GM10248 (cell line): ENCODE measurements around the gene TNFRSF8.

Source experiments
- CTCF ChIA-PET: fragments of 300-600 bp; sonication (Branson Sonifier 250); formaldehyde crosslinking; extraction: SDS; loops from one replicate; lab custom pipeline; 2021; ENCODE audit warnings: antibody characterized with exemption; lab: Yijun Ruan, JAX
- POLR2A ChIA-PET: fragments of 350-650 bp; sonication (Branson Sonifier 250); formaldehyde crosslinking; extraction: SDS; loops from one replicate; lab custom pipeline; 2020; ENCODE audit warnings: antibody characterized with exemption; lab: Yijun Ruan, JAX
- DNase-seq: peaks from one replicate; pipeline ENCODE4 v3.0.0; 2012; ENCODE audit errors: extremely low spot score
- TF ChIP-seq, protein P1 (sequence below): IDR thresholded peaks from 2 replicates; pipeline ENCODE4 v1.5.1; 2012; ENCODE audit warnings: mild to moderate bottlenecking, low read depth; ENCODE audit errors: extremely low read depth, missing control alignments, control extremely low read depth

TNFRSF8 gene

DNA sequence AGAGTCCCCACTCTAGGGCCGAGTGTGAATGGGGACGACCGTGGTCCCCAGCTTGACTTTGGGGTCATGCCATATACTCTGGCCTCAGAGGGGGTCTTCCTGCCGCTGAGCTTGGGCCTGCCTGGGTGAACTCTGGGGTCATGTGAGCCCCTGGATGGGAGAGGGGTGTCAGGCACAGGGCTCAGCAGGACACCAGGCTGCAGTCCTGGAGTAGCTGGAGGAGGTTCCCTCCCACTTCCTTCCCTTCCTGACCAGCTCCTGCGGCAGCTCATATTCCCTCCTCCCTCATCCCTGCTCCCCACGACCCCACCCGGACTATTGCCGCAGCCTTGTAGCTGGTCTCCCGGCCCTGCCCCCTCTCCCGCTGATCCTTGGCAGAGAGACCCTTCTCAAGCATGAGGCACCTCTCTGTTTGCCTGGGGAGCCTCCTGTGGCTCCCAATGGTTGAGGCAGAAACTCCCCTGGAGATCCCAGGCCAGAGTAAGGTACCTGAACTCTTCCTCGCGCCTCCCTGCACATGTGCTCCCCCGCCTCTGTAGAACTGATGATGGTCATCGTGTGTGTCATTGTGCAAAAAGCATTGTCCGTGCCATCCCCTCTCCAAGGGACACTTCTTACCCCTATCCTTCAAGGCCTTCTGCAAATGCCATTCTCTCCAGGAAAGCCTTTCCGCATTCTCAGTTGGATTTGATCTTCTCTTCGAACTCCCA lies 105.5 kb downstream of the TNFRSF8 start:
- ChIA-PET CTCF (interaction anchor here (1.2 to 2.5 kb wide), 3 partner anchors 16 to 44 kb away, joined by 3 to 8 read pairs (median 4); no protein-coding TSS in a partner anchor), POLR2A (interaction anchor here (0.9 kb wide), 1 partner anchor 14 kb away, joined by 4 read pairs; no protein-coding TSS in a partner anchor)

DNA sequence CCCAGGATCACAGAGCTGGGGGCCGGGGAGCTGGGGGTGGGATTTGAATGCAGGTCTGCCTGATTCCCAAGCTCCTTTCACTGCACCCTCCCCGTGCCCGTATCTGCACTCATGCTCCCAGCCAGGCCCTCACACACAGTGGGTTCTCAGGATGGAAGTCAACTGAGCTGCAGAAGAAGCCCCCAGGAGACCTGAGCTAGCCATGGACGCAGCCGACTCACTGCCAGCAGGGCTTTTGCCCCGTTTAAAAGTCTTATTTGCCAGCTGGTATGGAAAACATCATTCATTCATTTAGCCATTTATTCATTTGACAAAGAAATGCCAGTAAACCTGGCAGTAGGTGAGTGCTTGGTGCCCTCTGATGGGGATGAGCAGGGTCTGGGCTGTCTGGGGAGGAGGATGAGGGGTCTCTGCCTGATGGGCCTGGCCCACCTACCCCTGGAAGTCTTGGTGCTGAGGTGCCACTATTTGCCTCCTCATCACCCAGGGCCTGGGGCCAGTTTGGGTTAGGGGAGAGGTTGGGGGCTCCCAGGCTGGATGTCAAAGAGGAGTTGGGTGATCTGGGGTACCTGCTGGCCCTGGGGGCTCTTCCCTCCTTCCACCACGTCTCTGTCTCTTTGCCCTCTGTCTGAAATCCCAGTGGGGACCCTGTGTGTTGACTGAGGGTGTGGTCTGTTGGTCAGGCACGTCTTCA lies 106.5 kb downstream of the TNFRSF8 start:
- TF ChIP-seq, protein P1, sequence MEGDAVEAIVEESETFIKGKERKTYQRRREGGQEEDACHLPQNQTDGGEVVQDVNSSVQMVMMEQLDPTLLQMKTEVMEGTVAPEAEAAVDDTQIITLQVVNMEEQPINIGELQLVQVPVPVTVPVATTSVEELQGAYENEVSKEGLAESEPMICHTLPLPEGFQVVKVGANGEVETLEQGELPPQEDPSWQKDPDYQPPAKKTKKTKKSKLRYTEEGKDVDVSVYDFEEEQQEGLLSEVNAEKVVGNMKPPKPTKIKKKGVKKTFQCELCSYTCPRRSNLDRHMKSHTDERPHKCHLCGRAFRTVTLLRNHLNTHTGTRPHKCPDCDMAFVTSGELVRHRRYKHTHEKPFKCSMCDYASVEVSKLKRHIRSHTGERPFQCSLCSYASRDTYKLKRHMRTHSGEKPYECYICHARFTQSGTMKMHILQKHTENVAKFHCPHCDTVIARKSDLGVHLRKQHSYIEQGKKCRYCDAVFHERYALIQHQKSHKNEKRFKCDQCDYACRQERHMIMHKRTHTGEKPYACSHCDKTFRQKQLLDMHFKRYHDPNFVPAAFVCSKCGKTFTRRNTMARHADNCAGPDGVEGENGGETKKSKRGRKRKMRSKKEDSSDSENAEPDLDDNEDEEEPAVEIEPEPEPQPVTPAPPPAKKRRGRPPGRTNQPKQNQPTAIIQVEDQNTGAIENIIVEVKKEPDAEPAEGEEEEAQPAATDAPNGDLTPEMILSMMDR, result no peak
- ChIA-PET POLR2A (interaction anchor here (0.9 to 1.2 kb wide), 2 partner anchors 13 to 37 kb away, joined by 3 to 4 read pairs; no protein-coding TSS in a partner anchor), CTCF (interaction anchor here (1.1 to 2.5 kb wide), 3 partner anchors 17 to 45 kb away, joined by 3 to 8 read pairs (median 4); no protein-coding TSS in a partner anchor)
- DNase-seq, result no peak

More for the DNA sequence above, 105.5 kb downstream of the TNFRSF8 start:
- DNase-seq, result no peak
- TF ChIP-seq, protein P1, result no peak

DNA sequence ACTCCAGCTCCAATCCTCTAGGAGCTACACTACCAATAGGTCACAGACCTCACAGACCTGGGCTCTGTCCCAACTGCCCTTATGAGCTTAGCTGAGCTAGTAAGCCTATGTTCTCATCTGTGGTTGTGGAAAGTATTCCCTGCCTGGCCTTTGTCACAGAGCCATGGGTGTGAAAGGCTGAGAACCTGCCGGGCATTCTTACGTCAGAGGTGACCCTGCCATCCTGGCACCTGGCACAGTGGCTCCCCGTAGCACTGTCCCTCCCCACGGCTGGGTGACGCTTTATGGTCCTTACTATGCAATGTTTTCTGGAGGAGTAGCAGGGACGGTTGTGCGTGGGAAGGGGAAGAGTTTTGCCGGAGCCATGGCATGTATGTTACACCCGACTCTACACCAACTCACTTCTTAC lies 107.2 kb downstream of the TNFRSF8 start:
- DNase-seq, result no peak
- ChIA-PET CTCF (interaction anchor here (1.1 to 2.5 kb wide), 2 partner anchors 35 to 46 kb away, joined by 3 to 8 read pairs; no protein-coding TSS in a partner anchor), POLR2A (interaction anchor here (1.2 kb wide), 1 partner anchor 37 kb away, joined by 3 read pairs; no protein-coding TSS in a partner anchor)
- TF ChIP-seq, protein P1, result no peak

DNA sequence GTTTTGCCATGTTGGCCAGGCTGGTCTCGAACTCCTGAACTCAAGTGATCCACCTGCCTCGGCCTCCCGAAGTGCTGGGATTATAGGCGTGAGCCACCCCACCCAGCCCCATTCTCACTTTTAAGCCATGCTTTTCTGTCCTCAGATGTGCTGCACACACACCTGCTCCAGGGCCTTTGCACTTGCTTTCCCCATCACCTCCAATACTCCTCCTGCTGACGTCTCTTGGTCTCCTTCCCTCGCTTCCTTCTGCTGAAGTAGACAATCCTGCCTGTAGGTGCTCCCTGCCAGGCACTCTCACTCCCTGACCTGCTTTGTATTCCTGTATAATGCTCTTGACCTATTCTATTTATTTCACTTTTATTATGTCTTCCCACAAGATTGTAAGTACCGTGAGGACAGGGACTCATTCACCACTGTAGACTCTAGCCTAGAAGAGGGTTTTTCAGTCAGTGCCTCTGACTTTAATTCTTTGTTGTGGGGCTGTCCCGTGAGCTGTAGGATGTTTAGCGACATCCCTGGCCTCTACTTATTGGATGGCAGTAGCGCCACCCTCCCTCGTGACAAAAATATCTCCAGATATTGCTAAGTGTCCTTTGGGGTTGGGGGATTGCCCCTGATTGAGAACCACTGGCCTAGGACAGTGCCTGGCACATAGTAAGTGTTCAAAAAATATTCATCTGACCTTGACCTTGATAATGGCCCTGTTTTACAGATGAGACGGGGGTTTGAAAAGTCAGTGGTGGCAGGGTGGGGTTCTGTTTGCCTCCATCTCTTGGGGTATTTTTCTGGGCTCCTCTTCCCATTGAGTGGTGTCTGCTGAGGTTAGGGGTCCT lies 108.3 kb downstream of the TNFRSF8 start:
- TF ChIP-seq, protein P1, result no peak
- POLR2A ChIA-PET, result interaction anchor here (0.9 kb wide), 1 partner anchor 23 kb away, joined by 3 read pairs; no protein-coding TSS in a partner anchor
- CTCF ChIA-PET, result interaction anchor here (0.6 to 1.6 kb wide), 3 partner anchors 11 to 92 kb away, joined by 3 to 4 read pairs (median 3); no protein-coding TSS in a partner anchor
- DNase-seq, result no peak

DNA sequence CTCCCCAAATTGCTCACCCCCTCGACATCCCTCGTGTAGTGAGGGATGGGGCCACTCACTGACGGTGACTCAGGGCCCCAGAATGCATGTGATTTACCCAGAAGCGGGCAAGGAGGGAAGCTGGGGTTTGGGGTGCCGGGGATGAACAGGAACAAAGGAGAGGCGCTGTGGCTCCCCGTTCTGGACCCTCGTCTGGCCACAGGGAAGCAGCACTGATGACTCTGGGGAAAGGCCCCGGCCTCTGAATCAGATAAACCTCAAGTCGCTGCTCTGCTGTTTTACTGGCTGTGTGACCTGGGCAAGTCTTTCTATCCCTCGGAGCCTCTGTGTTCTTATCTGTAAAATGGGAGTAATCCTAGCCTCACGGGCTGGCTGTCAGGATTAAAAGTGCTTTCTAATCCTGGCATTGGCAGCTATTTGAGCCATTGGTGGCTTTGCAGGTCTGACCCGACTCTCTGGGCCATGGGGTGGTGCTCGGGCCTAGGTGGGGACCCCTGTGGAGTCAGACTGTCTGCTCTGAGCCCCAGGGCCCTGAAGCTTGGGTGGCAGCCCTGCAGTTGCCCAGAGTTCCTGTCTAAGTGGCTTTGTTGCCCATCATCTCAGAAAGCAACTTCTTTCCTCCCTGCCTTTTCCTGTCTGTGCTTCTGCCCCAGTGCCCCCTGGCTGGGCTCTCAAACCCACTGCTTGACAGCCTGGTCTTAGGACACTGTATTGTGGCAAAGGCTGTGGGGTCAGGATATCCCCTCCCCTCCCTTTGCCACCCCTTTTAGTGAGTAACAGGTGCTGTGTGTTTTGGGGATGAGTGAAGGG lies 109.1 kb downstream of the TNFRSF8 start:
- CTCF ChIA-PET, result interaction anchor here (0.7 to 1.6 kb wide), 3 partner anchors 11 to 24 kb away, joined by 3 to 4 read pairs (median 3); no protein-coding TSS in a partner anchor
- DNase-seq, result no peak
- POLR2A ChIA-PET, result interaction anchor here (0.9 kb wide), 1 partner anchor 24 kb away, joined by 3 read pairs; no protein-coding TSS in a partner anchor
- TF ChIP-seq, protein P1, result no peak
